B cell (primary cell): Measurements from ENCODE around the gene TFEB. TPM values are rescaled to one million over a fixed set of nuclear protein-coding genes. Genes with fewer than 3 reads are reported as not detected.

ENCODE experiments used
- ATAC-seq: fragments of 200-7000 bp; cut with Tn5 transposase; one replicate; pipeline ENCODE4 v1.10.0; 2021; ENCODE audit warnings: low read depth, mild to moderate bottlenecking, moderate number of reproducible peaks, moderate library complexity
- CTCF ChIA-PET: fragments of 350-600 bp; sonication (Branson Sonifier 250); formaldehyde crosslinking; loops from one replicate; lab custom pipeline; 2021; ENCODE audit warnings: antibody characterized with exemption, inconsistent platforms; lab: Charles Lee
- POLR2A ChIA-PET: fragments of 350-600 bp; sonication (Branson Sonifier 250); formaldehyde crosslinking; loops from one replicate; lab custom pipeline; 2021; ENCODE audit warnings: antibody characterized with exemption; lab: Charles Lee
- DNase-seq: peaks from one replicate; pipeline ENCODE4 v3.0.0; 2013
- H2AFZ ChIP-seq: 2 replicates; pipeline ENCODE4 v1.6.1; 2012; ENCODE audit warnings: mild to moderate bottlenecking, low read depth, low read length; ENCODE audit not compliant: insufficient read depth, poor library complexity, severe bottlenecking
- H3K27ac ChIP-seq, 2 donors: 1 replicate in 1 of 2; 2 replicates in 1 of 2; pipeline ENCODE4 v1.5.1; 2012 to 2013; ENCODE audit warnings: low read length in 2 of 2, mild to moderate bottlenecking in 2 of 2, moderate library complexity in 1 of 2
- H3K27me3 ChIP-seq, 4 experiments: fragments of 200-600 bp in 1 of 4; sonication (generic) in 1 of 4; replicated peaks in 1 of 4; 1 replicate in 2 of 4; 2 replicates in 2 of 4; pipeline versions ENCODE4 v1.6.1 to v1.7.0; 2013 to 2016; ENCODE audit warnings: low read length in 3 of 4, mild to moderate bottlenecking in 2 of 4, mixed read lengths in 1 of 4, moderate library complexity in 1 of 4; ENCODE audit not compliant: insufficient read depth in 4 of 4, control insufficient read depth in 3 of 4; ENCODE audit errors: control extremely low read depth in 1 of 4
- H3K36me3 ChIP-seq, 2 experiments: replicated peaks in 1 of 2; 1 replicate in 1 of 2; 2 replicates in 1 of 2; pipeline versions ENCODE4 v1.6.1 to v1.7.1; 2013; ENCODE audit warnings: low read length in 1 of 2; ENCODE audit not compliant: insufficient read depth in 2 of 2, control insufficient read depth in 1 of 2; ENCODE audit errors: control extremely low read depth in 1 of 2, extremely low read depth in 1 of 2
- H3K4me1 ChIP-seq, 2 donors: fragments of 200-600 bp in 1 of 2; sonication (generic) in 1 of 2; 1 replicate in 1 of 2; 2 replicates in 1 of 2; pipeline versions ENCODE4 v1.5.1 to v1.6.1; 2013 to 2017; ENCODE audit warnings: low read length in 2 of 2; ENCODE audit not compliant: control insufficient read depth in 2 of 2, insufficient read depth in 2 of 2
- H3K4me2 ChIP-seq: replicated peaks from 2 replicates; pipeline ENCODE3; 2012; ENCODE audit warnings: mild to moderate bottlenecking, low read depth, low read length; ENCODE audit not compliant: poor library complexity, severe bottlenecking
- H3K4me3 ChIP-seq, 5 experiments: fragments of 200-600 bp in 1 of 5; sonication (generic) in 1 of 5; 1 replicate in 3 of 5; 2 replicates in 2 of 5; pipeline versions ENCODE4 v1.5.1 to v1.7.0; 2011 to 2016; ENCODE audit warnings: low read length in 4 of 5, mild to moderate bottlenecking in 4 of 5, low read depth in 2 of 5, control low read depth in 1 of 5, moderate library complexity in 1 of 5; ENCODE audit not compliant: insufficient read depth in 1 of 5; ENCODE audit errors: control extremely low read depth in 1 of 5, extremely low read depth in 1 of 5
- H3K79me2 ChIP-seq: fragments of 200-600 bp; sonication (generic); one replicate; pipeline ENCODE4 v1.6.0; 2016; ENCODE audit warnings: low read length; ENCODE audit not compliant: control insufficient read depth, insufficient read depth
- H3K9ac ChIP-seq: fragments of 200-600 bp; sonication (generic); 2 replicates; pipeline ENCODE4 v1.6.1; 2017; ENCODE audit warnings: mild to moderate bottlenecking, low read length, moderate library complexity
- H3K9me3 ChIP-seq, 3 donors: one replicate each; pipeline versions ENCODE4 v1.6.1 to v1.7.1; 2013; ENCODE audit warnings: low read length in 2 of 3; ENCODE audit not compliant: control insufficient read depth in 2 of 3, insufficient read depth in 1 of 3; ENCODE audit errors: control extremely low read depth in 1 of 3
- H4K20me1 ChIP-seq: 2 replicates; pipeline ENCODE4 v1.6.0; 2012; ENCODE audit warnings: mild to moderate bottlenecking, low read length; ENCODE audit not compliant: insufficient read depth, control insufficient read depth, poor library complexity, severe bottlenecking
- H3K27ac Mint-ChIP-seq: one replicate; pipeline ENCODE4 v1.8.0; 2021; ENCODE audit warnings: mixed read lengths
- H3K27me3 Mint-ChIP-seq: one replicate; pipeline ENCODE4 v1.8.0; 2021; ENCODE audit warnings: mixed read lengths
- H3K4me1 Mint-ChIP-seq: one replicate; pipeline ENCODE4 v1.8.0; 2021; ENCODE audit warnings: mixed read lengths
- H3K4me3 Mint-ChIP-seq: one replicate; pipeline ENCODE4 v1.8.0; 2021; ENCODE audit warnings: mixed read lengths
- H3K9me3 Mint-ChIP-seq: one replicate; pipeline ENCODE4 v1.8.0; 2022; ENCODE audit warnings: mixed read lengths; ENCODE audit not compliant: insufficient read depth
- EZH2 ChIP-seq: IDR thresholded peaks from 2 replicates; pipeline ENCODE4 v1.6.1; 2012; ENCODE audit warnings: borderline replicate concordance, low read depth, mild to moderate bottlenecking, moderate library complexity, low read length; ENCODE audit not compliant: insufficient read depth, poor library complexity, severe bottlenecking
- WGBS: methylation state at CpG from one replicate; pipeline ENCODE4 v1.1.5; 2013; ENCODE audit warnings: missing lambda C conversion rate; ENCODE audit not compliant: insufficient coverage; 5-methylcytosine and 5-hydroxymethylcytosine counted together
- intact Hi-C: fragments of 100-400 bp; cut with micrococcal nuclease; formaldehyde crosslinking; loops from one replicate; pipeline ENCODE4 v1.10.0; 2022
- polyA plus RNA-seq: library from polyadenylated mRNA; depleted of rRNA; stranded (reverse); fragments of >200 nt; gene quantifications from 2 replicates; pipeline ENCODE4 v1.2.3, GENCODE V29; 2012
- total RNA-seq, 2 donors: library from RNA; stranded (reverse); fragments of 120-200 nt in 1 of 2; gene quantifications; 1 replicate in 1 of 2; 2 replicates in 1 of 2; pipeline versions ENCODE4 v1.2.3 to v1.2.4, GENCODE V29; 2013 to 2022
- TF ChIP-seq, protein P1 (sequence below): fragments of 200-600 bp; IDR thresholded peaks from one replicate; pipeline ENCODE4 v1.8.0; 2022; ENCODE audit warnings: antibody characterized with exemption, mild to moderate bottlenecking

TFEB gene
- total and polyA plus RNA-seq, 2 donors (not counting 1 experiment from before 2014, with no cell fraction given) = 113 to 148 TPM

DNA sequence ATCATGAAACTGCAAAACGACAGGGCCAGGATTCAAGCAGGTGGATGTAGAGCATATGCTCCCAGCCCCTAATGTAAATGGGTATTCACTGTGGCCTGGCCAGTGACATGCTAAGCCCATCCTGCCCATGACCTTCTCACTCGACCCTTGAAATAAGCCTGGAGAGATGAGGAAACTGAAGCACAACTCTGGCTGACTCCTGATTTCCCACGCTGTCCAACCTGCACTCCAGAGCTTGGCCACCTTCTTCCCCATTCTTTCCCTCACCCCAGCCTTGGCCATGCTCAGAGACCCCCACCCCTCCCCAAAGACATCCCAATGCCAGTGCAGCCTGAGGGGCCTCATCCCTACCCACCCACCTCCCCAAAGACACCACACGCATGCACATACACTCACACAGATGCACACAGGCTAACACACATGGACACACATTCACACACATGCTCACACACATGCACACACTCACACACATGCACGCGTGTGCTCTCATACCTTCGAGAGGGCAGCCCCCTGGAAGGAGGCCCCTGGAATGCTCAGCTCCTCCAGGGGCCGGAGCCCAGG is 12.4 kb downstream of the TFEB start:
- Histone ChIP-seq H2AFZ (no peak overlapping the region), H3K79me2 (peaks cover 100% of the 10 kb centered on the region), H3K4me2 (peak overlapping the region; percentile 90), H3K27me3 (no peaks in the 10 kb centered on the region), H3K36me3 (peaks cover 0 to 9% of the 10 kb centered on the region in 2 experiments), H4K20me1 (peaks cover 38% of the 10 kb centered on the region), H3K9me3 (no peaks in the 10 kb centered on the region), H3K4me3 (peak overlapping the region; percentile 48 to 73 (median 59)), H3K4me1 (peaks cover 95 to 100% of the 10 kb centered on the region in 2 donors), H3K27ac (peak overlapping the region; percentile 87 to 90), H3K9ac (peak overlapping the region; percentile 67)
- CTCF ChIA-PET = interaction anchor here (1.3 to 9.1 kb wide), 5 partner anchors 10 to 39 kb away, joined by 3 to 176 read pairs (median 11); partner anchors contain the start of gene TFEB
- POLR2A ChIA-PET = interaction anchor here (0.5 to 3.9 kb wide), 10 partner anchors 7 to 321 kb away, joined by 3 to 109 read pairs (median 10); partner anchors contain the start of genes TFEB and TOMM6
- Mint-ChIP-seq H3K9me3 (no peaks in the 10 kb centered on the region), H3K4me3 (peak overlapping the region; percentile 96), H3K4me1 (peaks cover 95% of the 10 kb centered on the region), H3K27me3 (no peaks in the 10 kb centered on the region), H3K27ac (peak overlapping the region; percentile 99)
- ATAC-seq (no peak), DNase-seq (no peak)
- TF ChIP-seq, protein P1, sequence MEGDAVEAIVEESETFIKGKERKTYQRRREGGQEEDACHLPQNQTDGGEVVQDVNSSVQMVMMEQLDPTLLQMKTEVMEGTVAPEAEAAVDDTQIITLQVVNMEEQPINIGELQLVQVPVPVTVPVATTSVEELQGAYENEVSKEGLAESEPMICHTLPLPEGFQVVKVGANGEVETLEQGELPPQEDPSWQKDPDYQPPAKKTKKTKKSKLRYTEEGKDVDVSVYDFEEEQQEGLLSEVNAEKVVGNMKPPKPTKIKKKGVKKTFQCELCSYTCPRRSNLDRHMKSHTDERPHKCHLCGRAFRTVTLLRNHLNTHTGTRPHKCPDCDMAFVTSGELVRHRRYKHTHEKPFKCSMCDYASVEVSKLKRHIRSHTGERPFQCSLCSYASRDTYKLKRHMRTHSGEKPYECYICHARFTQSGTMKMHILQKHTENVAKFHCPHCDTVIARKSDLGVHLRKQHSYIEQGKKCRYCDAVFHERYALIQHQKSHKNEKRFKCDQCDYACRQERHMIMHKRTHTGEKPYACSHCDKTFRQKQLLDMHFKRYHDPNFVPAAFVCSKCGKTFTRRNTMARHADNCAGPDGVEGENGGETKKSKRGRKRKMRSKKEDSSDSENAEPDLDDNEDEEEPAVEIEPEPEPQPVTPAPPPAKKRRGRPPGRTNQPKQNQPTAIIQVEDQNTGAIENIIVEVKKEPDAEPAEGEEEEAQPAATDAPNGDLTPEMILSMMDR = no peak
- no peak for TF ChIP-seq EZH2
- intact Hi-C loops = loop anchor here (1.0 to 10.0 kb wide), 4 partner anchors 9 to 302 kb away; no protein-coding TSS in a partner anchor
- WGBS = 24% methylated on average over 8 of the region's 8 CpGs

DNA sequence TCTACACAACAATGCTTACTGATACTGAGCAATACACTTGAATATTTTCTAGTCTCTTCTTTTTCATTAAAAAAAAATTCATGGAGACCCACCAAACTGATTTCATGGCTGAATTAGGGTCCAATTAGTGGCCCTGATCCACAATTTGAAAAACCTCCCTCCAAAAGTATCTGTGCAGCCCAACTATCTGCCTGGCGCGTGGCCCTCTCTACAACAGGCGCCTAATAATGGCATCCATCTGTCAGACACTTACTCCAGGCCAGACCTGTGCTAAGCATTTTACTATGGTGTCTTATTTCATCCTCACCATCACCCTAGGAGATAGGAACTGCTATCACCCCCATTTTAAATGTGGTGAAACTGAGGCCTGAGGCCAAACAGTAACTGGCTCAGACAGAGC is 14.0 kb downstream of the TFEB start:
- intact Hi-C loops = loop anchor here (10.0 kb wide), 1 partner anchor 303 kb away; no protein-coding TSS in a partner anchor
- Histone ChIP-seq H3K27me3 (no peaks in the 10 kb centered on the region), H3K9ac (peak overlapping the region; percentile 45), H2AFZ (no peak overlapping the region), H3K4me1 (peaks cover 95 to 100% of the 10 kb centered on the region in 2 donors), H3K27ac (peak overlapping the region; percentile 25 to 87), H3K4me3 (peak overlapping the region in 3 of 5 experiments; percentile 10 to 52 (median 14)), H3K4me2 (peak overlapping the region; percentile 90), H3K79me2 (peaks cover 100% of the 10 kb centered on the region), H3K36me3 (peaks cover 0 to 17% of the 10 kb centered on the region in 2 experiments), H4K20me1 (peaks cover 53% of the 10 kb centered on the region), H3K9me3 (no peaks in the 10 kb centered on the region)
- DNase-seq (no peak), ATAC-seq (no peak)
- no CpG with 5 or more reads among the region's 3 CpGs for WGBS
- peak overlapping the region; percentile 94 for H3K27ac Mint-ChIP-seq
- H3K9me3 Mint-ChIP-seq = no peaks in the 10 kb centered on the region
- POLR2A ChIA-PET = interaction anchor here (0.6 to 3.9 kb wide), 4 partner anchors 12 to 1209 kb away, joined by 3 to 109 read pairs (median 38); partner anchors contain the start of gene TFEB
- TF ChIP-seq EZH2 = no peak
- TF ChIP-seq, protein P1 = no peak
- peak overlapping the region; percentile 96 for H3K4me3 Mint-ChIP-seq
- CTCF ChIA-PET = interaction anchor here (1.1 to 9.1 kb wide), 3 partner anchors 8 to 15 kb away, joined by 3 to 176 read pairs (median 110); partner anchors contain the start of gene TFEB
- H3K4me1 Mint-ChIP-seq = peaks cover 96% of the 10 kb centered on the region
- H3K27me3 Mint-ChIP-seq = no peaks in the 10 kb centered on the region
